NCI-H2029 (cell line): ENCODE measurements around the gene FAR2.
"Not testable (repeated sequence)": the region's sequence is repeated elsewhere in the genome, so short reads cannot be mapped to it uniquely, and the experiment has no call there.

Source experiments
- DNase-seq: peaks from one replicate; lab custom pipeline; 2025; lab: John Stamatoyannopoulos, UW

Gene FAR2

DNA sequence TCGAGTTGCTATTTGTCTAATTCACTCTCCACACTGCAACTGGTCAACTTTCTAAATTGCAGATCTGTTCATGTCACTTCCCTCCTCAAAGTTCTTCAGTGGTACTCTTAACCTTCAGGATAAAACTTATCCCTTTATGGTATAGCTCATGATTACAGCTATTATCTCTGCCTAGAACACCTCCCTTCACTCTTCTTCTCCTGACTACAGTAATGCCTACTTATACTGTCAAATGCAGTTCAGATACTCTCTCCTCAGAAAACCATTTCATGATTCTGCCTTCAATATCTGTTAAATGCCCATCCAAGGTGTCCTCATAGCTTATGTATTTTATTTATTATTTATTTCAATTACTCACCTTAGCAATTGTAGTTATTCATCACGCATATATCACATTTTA lies 85.5 kb downstream of the FAR2 start:
- DNase-seq = no peak

DNA sequence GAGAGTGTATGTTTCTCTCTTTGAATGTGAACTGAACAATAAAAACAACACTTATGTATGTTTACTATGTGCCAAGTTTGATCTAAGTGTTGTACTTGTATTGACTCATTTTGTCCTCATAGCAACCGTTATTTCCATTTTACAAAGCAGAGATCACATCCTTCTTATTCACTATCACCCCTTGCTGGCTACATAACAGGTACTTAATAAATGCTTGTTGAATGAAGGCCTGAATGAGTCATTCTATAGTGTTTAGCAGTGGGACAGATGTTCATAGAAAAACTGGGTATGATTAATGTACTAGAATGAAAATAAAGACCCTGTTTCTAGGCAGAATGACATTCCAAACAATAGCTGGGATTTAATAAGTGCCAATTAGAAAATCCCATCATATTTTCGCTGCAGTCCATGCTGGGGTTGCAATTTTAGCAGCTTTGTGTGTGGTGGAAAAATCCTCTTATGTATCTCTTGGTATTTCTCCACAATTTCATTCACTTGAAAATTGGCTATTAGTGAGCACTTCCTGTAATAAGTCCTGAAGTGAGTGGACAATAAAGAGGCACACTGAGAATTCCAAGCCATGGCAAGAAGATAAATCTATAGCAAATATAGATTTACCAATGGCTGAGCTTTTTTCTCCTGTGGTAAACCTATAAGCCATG lies 86.0 kb downstream of the FAR2 start:
- DNase-seq = peak; percentile 20

DNA sequence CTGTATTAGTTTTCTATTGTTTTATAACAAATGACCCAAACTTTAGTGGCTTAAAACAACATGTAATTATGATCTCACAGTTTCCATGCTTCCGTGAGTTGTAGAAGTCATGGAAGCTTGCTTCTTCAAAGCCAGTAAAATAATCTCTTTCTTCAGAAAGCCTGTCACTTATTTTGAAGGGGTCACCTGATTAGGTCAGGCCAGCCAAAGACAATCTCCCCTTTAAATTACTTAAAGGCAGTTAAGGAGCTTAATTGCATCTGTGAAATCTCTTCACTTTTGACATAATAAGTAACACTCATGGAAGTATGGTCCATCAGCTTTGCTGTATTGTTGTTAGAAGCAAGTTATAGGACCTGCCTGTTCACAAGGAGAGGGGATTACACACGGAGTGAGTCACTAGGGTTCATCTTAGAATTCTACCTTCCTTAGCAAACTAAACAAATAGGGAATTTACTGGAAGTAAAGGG lies 89.8 kb downstream of the FAR2 start:
- DNase-seq = no peak

DNA sequence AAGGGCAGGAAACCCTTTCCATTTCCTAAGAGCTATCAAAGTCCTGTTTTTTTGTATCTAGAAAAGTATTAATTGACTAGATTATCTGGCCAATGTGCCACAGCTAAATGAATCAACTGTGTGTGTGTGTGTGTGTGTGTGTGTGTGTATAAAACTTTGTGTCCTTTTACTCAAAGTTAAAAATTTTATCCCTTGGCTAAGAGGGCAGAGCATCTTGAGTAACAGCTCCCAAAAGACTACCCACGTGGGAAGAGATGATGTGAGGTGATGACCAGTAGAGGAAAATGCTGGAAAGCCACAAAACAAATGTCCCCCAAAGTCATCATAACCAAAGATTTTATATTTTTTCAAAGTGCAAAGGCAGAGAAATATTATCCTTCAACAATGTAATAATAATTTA lies 90.3 kb downstream of the FAR2 start:
- DNase-seq = no peak

DNA sequence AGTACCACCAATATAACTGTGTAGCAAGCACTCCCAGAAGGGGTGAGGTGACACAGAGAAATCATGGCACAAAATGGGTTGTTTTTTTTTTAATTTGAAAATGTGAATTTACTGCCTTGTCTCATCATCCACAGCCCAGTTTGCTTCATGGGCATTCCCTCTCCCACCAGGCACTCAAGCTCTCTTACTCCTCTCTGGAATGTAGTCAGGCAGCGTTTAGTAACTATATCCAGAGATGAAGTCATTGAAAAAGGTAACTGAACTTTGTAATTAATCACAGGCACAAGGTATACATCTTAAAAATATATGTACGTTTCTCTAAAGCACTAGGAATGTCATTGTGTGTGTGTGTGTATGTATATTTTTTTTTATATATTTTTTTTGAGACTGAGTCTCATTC lies 91.4 kb downstream of the FAR2 start:
- DNase-seq = no peak

DNA sequence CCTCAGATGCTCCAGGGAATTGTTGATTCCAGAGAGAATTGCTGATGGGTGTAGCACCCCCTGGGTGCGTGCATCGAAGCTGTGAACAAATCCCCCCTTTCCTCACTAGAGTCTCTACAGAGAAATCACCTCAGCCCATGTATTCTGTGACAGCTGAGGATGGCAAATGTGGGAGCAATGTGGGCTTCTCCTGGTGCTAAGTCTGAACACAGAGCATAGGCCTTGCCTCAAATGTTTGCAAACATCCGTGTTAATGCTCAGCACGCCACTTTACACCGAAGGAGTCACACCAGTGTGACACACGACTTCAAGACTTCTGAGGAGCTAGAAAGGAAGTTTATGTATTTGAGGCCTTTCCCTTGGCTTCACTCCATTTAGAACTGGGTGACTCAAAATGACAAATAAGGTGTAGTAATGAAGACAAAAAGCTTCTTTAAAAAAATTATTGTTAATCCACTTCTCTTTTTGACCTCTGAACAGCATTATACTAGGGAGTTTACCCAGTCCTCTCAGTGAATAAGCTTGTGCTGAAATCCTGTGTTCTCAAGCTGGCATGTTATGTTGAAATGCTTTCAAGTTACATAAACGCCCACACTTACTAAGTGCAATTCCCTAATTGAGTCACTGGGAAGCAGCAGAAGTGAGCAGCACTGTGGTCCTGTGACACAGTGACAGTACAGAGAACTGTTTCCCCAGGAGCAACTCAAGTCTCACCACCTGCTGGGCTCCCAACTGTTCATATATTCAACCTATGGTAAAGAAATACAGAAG lies 92.9 kb downstream of the FAR2 start:
- DNase-seq = no peak

DNA sequence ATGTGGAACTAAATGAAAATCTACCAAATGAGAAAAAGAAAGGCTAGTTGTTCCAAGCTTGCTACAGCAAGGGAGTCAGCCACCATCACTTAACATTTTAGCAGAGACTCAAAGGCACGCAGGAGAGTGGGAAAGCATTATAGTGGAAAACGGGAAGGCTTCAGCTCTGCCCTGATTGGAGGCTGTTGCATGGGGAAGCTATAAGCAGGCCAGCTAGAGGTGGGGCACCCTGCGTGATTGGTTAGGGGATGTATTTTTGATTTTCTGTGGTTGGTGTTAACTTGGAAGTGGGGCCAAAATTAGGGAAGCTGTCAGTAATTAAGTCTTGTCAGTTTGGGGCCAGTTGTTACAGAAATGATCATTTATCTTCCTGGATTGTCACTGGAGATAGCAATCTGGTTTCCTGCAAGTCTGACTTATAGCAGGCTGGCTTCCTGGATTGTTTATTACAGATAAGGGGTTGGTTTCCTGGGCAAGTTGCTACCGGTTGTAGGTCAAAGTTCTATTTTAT lies 93.9 kb downstream of the FAR2 start:
- DNase-seq = no peak

DNA sequence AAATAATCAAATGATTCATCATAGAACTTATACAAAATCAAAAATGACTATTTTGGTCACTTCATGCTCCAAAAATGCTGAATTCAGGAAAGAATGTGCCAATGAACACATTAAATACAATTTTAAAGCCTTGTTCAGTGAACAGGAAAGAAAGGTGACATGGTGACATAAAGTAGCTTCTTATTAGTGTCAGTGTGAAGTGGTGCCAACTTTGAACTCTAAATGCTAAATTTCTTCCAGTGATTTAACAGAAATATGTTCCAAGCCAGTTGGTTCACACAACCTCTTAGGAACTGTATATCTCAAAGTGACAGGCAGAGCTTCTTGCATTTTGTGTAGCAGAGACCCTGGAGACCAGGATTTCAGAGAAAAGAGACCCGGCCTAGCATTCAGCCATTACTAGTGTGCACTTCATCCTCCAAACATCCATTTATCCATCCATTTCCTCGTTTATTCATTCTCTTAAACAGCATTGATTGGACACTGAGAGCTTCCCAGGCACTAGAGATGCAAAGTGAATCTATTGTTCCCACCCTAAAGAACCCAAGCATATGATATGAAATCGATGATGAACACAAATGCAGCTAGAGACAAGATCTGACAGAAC lies 95.2 kb downstream of the FAR2 start:
- DNase-seq = no peak

DNA sequence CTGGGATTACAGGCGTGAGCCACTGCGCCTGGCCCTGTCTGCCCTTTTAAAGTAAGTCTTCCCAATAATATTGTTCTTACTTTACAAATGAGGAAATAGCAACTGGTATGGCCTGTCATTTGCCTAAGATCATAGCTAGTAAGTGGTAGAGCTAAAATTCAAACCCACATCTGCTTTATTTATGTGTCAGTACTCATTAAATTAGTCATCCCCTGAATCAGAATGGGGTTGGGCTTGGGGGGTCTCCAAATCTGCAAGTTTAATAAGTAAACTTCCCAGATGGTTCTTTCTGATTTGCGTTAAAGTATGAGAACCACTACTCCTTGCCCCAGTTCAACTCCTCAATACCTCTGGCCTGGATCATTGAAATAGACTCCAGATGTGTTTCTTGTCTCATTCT lies 96.2 kb downstream of the FAR2 start:
- DNase-seq = no peak

DNA sequence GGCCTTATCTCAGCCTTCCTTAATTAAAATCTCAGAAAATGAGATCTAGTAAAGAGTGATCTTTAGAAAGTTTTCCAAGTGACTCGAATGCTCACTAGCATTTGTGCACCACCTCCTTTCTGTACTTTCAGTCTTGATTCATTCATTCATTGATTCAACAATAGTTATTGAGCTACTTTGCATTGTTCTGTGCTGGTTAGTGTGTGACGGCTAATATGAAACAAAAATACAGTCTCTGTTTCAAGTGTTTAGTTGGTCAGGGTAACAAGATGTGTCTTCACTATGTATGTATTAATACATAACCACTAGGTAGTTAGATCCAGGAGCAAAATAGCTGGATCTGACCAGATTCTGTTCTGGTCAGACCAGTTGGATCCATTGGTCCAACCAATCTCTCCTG lies 100.9 kb downstream of the FAR2 start:
- no peak for DNase-seq

DNA sequence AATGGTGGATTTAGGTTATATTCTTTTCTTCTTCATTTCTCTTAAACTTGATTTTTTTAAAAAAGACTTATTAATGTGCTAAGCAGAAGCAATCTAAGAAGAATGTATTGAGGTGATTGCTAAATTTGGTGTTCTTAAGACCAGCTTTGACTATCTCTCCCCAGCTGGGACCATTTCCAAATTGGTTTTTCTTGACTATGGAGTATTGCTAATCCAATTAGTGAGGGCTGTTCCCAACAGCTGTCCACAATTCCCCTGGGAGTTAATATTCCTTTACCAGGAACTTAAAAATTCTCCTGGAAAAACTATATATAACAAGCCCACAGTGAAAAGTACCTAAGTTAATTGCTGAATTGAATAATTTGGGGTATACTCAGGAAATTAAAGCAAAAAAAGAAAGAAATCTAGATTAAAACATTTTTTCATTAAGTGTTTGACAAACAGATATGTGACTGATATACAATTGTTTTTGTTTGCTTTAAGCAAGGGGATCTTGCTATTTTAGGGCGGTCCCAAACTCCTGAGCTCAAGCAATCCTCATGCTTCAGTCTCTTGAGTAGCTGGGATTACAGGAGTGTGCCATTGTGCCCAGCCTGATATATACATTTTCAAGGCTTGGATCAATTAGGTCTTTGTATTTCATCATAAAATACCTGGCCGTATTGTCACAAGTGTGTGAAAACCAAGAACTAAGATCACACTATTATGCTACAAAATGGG lies 105.0 kb downstream of the FAR2 start:
- no peak for DNase-seq

DNA sequence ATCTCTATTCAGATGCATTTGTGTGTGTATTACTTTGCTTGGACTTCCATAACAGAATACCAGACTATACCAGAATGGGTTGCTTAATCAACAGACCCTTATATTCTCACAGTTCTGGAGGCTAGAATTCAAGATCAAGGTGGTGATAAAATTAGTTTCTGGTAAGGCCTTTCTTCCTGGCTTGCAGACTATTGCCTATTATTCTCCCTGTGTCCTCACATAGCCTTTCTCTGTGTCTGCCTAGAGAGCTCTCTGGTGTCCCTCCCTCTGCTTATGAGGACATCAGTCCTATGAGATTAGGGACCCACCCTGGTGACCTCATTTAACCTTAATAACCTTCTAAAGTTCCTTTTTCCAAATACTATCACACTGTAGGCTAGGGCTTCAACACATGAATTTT lies 106.0 kb downstream of the FAR2 start:
- no peak for DNase-seq

DNA sequence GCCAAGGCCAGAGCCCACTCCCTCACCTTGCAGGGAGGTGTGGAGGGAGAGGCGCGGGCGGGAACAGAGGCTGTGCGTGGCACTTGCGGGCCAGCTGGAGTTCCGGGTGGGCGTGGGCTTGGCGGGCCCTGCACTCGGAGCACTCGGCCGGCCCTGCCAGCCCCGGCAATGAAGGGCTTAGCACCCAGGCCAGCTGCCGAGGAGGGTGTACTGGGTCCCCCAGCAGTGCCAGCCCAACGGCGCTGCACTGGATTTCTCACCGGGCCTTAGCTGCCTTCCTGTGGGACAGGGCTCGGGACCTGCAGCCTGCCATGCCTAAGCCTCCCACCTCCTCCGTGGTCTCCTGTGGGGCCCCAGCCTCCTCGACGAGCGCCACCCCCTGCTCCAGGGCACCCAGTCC lies 107.5 kb downstream of the FAR2 start:
- DNase-seq = no peak

DNA sequence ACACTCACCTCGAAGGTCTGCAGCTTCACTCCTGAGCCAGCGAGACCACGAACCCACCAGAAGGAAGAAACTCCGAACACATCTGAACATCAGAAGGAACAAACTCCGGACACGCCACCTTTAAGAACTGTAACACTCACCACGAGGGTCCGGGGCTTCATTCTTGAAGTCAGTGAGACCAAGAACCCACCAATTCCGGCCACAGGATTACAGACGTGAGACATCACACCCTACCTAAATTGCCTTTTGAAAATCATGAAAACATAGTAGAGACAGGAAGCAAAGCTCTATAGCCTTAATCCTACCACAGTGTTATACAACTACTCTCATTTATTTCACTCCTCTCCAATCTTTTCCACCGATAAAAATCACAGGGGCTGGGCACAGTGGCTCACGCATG lies 108.6 kb downstream of the FAR2 start:
- not testable (repeated sequence) for DNase-seq

DNA sequence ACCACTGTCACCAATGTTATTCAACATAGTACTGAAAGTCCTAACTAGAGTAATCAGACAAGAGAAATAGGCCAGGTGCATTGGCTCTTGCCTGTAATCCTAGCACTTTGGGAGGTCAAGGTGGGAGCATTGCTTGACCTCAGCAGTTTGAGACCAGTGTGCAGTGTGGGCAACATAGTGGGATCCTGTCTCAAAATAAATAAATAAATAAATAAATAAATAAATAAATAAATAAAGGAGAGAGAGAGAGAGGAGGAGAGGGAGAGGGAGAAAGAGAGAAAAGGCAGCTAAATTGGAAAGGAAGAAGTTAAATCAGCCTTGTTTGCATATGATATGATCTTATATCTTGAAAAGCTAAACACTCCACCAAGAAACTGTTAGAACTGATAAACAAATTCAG lies 115.3 kb downstream of the FAR2 start:
- no peak for DNase-seq

DNA sequence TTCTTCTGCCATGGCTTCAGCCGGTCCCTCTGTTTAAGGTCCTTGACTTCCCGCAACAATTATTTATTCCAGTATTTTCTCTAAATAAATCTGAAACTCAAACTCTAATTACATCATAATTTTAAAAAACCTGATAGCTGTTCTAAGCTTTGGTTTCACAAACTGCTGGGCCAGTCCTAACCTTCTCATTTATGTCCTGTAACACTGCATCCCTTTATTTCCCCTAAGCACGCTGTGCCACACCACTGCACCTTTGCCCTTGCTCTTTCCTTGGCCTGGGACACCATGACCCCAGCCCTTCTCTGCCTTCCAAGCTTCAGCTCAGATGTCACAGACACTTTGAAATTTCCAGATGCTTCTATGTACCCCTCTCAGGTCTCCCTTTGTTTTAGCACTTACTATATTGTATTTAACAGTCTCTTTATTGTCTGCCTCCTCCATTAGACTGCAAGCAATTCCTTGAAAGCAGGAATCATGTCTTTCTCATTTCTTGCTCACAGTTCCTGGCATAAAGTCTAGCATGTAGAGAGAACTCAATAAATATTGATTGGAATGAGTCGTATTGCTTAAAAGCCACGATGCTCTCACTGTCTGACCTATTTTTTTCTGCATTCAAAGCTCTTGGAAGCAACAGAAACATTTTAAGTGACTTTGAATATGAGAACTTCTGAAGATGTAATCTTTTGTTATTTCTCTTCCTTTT lies 120.8 kb downstream of the FAR2 start:
- no peak for DNase-seq

DNA sequence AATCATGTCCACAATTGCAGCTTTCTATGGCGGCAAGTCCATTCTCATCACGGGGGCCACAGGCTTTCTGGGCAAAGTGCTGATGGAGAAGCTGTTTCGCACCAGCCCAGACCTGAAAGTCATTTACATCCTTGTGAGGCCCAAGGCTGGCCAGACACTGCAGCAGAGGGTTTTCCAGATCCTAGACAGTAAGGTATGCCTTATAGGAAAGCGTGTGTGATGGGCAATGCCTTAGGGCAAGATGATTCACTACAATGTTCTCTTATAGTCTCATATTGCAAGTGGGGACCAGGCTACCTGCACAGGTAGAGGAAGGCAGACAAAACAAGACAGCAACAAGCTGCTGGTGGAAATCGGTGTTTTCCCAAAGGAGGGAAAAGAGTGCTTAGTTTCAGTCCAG lies 121.4 kb downstream of the FAR2 start:
- no peak for DNase-seq

DNA sequence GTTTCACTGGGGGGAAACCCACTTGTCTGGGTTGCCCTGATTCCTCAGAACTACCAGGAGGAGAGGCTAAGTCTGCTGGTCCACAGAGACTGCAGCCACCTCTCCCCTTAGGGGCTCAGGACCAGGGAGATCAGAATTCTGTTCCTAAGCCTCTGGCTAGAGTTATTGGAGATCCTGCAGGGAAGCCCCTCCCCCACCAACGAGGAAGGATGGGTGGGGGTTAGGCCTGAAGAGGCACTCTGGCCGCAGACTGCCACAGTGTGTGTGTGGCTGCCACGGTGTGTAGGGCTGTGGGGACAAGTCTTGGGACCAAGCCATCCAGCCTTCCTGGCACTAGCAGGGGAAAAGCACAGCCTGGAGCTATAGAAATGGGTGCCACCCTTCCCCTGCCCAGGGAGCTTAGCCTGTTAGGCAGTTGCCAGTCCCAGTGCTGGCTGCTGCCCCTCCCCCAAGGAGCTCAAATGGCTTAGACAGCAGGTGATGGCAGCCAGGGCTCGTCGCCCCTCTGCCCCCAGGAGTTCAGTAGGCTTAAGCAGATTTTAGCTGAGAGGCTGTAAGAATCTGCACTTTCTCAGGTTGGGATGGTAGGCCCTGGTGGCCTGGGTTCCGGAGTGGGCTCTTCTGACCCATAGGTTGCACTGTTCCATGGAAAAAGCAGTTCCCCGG lies 124.2 kb downstream of the FAR2 start:
- no peak for DNase-seq

DNA sequence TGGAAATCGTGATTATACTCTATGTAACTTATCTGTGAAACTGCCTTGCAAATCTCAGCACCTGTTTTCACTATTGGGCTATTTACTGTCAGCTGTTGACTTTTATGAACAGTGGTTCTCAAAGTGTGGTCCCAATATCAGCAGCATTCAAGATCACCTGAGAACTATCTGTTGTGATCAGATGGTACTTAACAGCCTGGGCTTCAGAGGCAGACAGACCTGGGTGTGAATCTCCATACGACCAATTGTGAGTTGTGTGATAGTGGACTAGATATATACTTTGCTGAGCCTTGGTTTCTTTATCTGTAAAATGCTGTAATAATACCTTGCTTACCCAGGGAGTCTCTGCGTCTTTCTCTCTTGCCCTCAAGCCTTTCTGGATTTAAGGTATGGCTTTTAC lies 126.8 kb downstream of the FAR2 start:
- no peak for DNase-seq

DNA sequence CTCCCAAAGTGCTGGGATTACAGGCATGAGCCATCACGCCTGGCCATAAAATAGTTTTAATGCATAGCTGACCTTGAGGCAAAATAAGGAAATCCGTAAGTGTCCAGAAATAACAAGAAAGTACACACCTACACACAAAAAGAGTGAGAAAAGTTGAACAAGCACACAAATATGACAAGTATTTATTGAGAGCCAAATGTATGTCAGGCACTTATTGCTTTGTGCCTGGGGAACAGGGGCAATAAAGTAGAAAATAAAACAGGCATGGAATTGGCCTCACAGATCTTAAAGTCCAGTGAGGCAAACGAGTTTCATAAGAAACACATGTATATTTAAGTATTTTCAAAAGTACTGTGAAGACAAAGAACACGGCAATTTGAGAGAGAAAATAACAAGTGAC lies 128.2 kb downstream of the FAR2 start:
- DNase-seq = no peak

DNA sequence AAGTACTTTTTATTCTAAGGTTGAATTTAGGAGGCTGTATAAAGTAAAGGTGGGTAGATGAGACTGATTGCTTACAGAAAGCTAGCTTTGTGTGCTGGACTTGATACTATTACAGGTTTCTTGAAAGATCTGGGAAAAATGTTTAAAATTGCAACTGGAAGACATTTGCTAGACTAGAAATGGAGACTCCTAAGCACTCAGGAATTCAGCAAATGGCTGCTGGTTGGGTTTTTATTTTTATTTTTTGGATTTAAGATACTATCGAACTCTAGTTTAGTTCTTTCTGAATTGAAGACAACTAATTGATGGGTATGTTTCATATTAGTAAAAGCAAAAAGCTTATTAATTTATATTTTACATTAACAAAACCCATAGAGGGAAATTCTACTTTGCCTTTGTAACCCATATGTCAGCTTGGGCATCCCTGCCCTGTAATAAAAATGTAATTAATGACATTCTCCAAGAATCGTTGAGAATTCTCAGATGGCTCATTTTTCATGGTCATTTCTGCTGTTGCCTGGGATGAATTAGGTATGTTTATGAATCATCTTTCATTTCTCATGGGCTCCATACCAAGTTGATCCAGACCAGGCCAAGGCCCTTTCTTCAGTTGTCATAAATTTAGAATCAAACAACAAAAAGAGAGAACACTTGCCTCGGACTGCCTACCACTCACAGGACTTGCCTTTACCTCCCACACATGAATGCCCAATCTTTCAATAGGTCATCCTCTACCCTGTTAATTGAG lies 129.8 kb downstream of the FAR2 start:
- DNase-seq = no peak
